Activated T-cell treated with anti-CD3 and anti-CD28 coated beads for 4 hours (primary cell): ENCODE data around the gene PCDH9.

Experiments
- DNase-seq: peaks from one replicate; pipeline ENCODE4 v3.0.0-alpha.2; 2020

Gene PCDH9

GRCh38 chr13:66357463-66357862 lies 872.7 kb downstream of the PCDH9 start:
- DNase-seq: no peak

GRCh38 chr13:66354879-66355751 lies 875.0 kb downstream of the PCDH9 start:
- DNase-seq: no peak

- DNase-seq: no peak
Observed at GRCh38 chr13:66353664-66354063, 876.5 kb downstream of the PCDH9 start.

- DNase-seq: no peak
Observed at GRCh38 chr13:66349966-66350365, 880.2 kb downstream of the PCDH9 start.

GRCh38 chr13:66348745-66349690 lies 881.1 kb downstream of the PCDH9 start:
- no peak for DNase-seq

- DNase-seq: no peak
Observed at GRCh38 chr13:66347486-66348117, 882.5 kb downstream of the PCDH9 start.

GRCh38 chr13:66345971-66346370 lies 884.2 kb downstream of the PCDH9 start:
- DNase-seq: no peak

- DNase-seq: no peak
Observed at GRCh38 chr13:66345518-66345810, 884.7 kb downstream of the PCDH9 start.

- DNase-seq: no peak
Observed at GRCh38 chr13:66344805-66345517, 885.2 kb downstream of the PCDH9 start.

GRCh38 chr13:66343224-66343828 lies 886.8 kb downstream of the PCDH9 start:
- DNase-seq: no peak

- DNase-seq: no peak
Observed at GRCh38 chr13:66341635-66342377, 888.3 kb downstream of the PCDH9 start.

GRCh38 chr13:66339214-66339613 lies 890.9 kb downstream of the PCDH9 start:
- DNase-seq: no peak

GRCh38 chr13:66338542-66338941 lies 891.6 kb downstream of the PCDH9 start:
- no peak for DNase-seq

- DNase-seq: no peak
Observed at GRCh38 chr13:66335626-66336025, 894.5 kb downstream of the PCDH9 start.

GRCh38 chr13:66329988-66330451 lies 900.1 kb downstream of the PCDH9 start:
- no peak for DNase-seq

- DNase-seq: no peak
Observed at GRCh38 chr13:66328476-66328875, 901.7 kb downstream of the PCDH9 start.

- no peak for DNase-seq
Observed at GRCh38 chr13:66323745-66324347, 906.3 kb downstream of the PCDH9 start.

GRCh38 chr13:66322936-66323335 lies 907.2 kb downstream of the PCDH9 start:
- DNase-seq: no peak

- DNase-seq: no peak
Observed at GRCh38 chr13:66322193-66322740, 907.9 kb downstream of the PCDH9 start.

- DNase-seq: no peak
Observed at GRCh38 chr13:66314911-66315310, 915.2 kb downstream of the PCDH9 start.

GRCh38 chr13:66313413-66313812 lies 916.7 kb downstream of the PCDH9 start:
- no peak for DNase-seq
